AG10803 (cell line): ENCODE results near the gene OR2L3.
"Not testable (repeated sequence)": the region's sequence is repeated elsewhere in the genome, so short reads cannot be mapped to it uniquely, and the experiment has no call there.

Experiments
- DNase-seq: peaks from one replicate; pipeline ENCODE4 v3.0.0; 2010; ENCODE audit warnings: low read depth
- H3K4me3 ChIP-seq: 2 replicates; pipeline ENCODE4 v1.5.1; 2011; ENCODE audit warnings: mild to moderate bottlenecking, low read length, control low read depth
- TF ChIP-seq, protein P1 (sequence below): conservative IDR thresholded peaks from 2 replicates; pipeline ENCODE4 v1.5.1; 2011; ENCODE audit warnings: mild to moderate bottlenecking, low read length, control low read depth, inconsistent platforms

OR2L3 gene

DNA sequence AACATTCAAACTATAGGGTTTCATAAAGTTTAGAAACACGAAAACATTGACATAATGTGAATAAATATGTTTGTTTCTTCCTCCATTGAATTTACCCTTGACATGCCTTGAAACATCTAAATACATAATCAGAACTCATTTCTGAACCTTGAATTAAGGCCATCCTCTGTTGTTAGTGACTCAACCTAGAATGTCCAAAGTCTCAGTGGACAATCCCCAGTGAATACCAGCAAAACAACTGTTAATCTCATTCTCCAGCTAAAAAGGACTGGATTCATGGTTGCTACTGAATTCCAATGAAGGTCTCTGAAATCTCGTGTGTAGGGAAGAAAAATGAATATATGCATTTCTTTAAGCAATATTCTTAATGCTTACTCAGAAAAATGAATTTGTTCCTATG, 16.9 kb upstream of the OR2L3 start, which contains the start of gene OR2L2:
Gene OR2L2 (plus strand): TSS at position 301 of the 400 bp plus-strand sequence. CDS start 8,198 bp downstream, outside the sequence.
- TF ChIP-seq, protein P1, sequence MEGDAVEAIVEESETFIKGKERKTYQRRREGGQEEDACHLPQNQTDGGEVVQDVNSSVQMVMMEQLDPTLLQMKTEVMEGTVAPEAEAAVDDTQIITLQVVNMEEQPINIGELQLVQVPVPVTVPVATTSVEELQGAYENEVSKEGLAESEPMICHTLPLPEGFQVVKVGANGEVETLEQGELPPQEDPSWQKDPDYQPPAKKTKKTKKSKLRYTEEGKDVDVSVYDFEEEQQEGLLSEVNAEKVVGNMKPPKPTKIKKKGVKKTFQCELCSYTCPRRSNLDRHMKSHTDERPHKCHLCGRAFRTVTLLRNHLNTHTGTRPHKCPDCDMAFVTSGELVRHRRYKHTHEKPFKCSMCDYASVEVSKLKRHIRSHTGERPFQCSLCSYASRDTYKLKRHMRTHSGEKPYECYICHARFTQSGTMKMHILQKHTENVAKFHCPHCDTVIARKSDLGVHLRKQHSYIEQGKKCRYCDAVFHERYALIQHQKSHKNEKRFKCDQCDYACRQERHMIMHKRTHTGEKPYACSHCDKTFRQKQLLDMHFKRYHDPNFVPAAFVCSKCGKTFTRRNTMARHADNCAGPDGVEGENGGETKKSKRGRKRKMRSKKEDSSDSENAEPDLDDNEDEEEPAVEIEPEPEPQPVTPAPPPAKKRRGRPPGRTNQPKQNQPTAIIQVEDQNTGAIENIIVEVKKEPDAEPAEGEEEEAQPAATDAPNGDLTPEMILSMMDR = no peak
- DNase-seq = no peak
- no peak within 1 kb of the TSS for H3K4me3 ChIP-seq

DNA sequence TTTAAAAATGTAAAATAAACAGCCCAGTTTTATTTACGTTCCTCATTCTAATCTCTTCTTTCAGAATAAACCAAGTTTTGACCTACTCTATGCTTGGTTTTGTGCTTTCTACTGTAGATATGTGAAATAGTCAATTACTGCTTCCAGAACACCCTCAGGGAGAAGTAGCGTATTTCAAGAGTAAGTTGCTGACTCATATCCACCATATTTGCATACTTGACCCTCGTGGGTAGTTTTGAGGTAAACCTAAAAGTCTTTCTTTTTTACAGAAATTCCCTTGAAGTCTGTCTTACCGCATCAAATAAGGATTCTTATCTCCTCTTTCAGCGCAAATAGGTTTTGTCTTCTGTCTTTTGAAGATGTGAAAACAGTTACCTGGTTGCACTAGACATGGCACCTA, 1.4 kb upstream of the OR2L3 start:
- no peak overlapping the region for H3K4me3 ChIP-seq
- TF ChIP-seq, protein P1 = no peak
- DNase-seq = no peak

DNA sequence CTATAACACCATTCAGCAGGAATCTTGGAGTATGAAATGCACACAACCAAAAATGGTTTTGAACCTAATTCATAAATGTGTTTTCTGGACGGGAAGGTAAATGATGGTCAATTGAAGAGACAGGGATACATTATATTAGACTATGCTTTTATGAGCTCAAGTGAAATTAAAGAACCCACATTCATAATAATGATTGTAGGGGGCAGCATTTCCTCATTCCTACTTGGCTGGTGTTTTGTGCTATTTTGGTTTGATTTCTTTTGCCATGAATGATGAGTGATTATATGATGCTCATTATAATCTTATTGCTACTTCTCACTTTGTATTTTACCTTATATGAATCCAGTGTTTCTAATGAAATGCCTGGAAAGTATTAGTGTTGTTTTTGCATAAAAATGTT, 372 bp downstream of the OR2L3 start:
- H3K4me3 ChIP-seq = no peak overlapping the region
- TF ChIP-seq, protein P1 = no peak
- DNase-seq = no peak

DNA sequence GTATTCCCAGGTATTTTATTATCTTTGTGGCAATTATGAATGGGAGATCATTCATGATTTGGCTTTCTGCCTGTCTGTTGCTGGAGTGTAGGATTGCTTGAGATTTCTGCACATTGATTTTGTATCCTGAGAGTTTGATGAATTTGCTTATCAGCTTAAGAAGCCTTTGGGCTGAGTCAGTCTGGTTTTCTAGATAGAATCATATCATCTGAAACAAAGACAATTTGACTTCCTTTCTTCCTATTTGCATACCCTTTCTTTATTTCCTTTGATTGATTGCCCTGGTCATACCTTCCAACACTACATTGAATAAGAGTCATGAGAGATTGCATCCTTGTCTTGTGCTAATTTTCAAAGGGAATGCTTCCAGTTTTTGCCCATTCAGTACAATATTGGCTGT, 8.0 kb downstream of the OR2L3 start:
- TF ChIP-seq, protein P1 = no peak
- no peak for DNase-seq

DNA sequence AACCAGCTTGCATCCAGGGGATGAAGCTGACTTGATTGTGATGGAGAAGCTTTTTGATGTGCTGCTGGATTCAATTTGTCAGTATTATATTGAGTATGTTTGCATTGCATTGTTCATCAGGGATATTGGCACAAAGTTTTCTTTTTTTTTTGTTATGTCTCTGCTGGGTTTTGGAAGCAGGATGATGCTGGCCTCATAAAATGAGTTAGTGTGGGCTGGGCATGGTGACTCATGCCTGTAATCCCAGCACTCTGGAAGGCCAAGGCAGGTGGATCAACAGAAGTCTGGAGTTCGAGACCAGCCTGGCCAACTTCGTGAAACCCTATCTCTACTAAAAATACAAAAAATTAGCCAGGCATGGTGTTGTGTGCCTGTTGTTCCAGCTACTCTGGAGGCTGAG, 8.6 kb downstream of the OR2L3 start:
- DNase-seq = no peak
- H3K4me3 ChIP-seq = no peak overlapping the region
- TF ChIP-seq, protein P1 = no peak

More for the DNA sequence above, 8.0 kb downstream of the OR2L3 start:
- H3K4me3 ChIP-seq = no peak overlapping the region

DNA sequence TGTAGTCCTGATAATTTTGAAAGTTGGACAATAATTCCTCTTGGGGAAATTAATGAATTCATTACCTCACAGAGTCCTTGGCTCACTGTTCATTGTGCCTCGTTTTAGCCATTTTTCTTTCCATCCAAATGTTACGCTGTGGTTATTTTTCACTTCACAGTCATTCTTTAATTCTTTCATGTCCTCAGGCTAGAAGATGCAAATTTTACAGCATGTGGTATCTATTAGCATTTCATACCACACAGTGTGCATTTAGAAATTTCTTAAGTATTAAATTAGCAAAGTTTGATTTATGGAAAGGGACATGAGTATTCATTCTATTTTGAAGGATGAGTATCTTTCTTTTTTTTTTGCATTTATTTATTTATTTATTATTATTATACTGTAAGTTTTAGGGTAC, 18.4 kb downstream of the OR2L3 start:
- no peak overlapping the region for H3K4me3 ChIP-seq
- TF ChIP-seq, protein P1 = no peak
- no peak for DNase-seq

DNA sequence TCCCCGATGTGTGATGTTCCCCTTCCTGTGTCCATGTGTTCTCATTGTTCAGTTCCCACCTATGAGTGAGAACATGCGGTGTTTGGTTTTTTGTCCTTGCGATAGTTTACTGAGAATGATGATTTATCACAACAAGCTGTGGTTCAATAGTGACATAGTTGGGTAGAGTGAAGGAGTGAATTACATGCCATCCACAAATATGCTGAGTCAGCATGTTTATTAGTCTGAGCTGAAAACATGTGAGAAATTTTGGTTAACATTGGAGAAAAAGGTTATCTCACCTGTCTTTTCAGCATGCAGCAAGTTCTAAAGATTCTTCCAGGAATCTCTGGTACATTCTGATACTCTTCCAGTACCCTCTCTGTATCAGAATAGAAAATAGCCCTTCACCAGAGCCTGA, 19.0 kb downstream of the OR2L3 start:
- H3K4me3 ChIP-seq = no peak overlapping the region
- TF ChIP-seq, protein P1 = no peak
- no peak for DNase-seq

DNA sequence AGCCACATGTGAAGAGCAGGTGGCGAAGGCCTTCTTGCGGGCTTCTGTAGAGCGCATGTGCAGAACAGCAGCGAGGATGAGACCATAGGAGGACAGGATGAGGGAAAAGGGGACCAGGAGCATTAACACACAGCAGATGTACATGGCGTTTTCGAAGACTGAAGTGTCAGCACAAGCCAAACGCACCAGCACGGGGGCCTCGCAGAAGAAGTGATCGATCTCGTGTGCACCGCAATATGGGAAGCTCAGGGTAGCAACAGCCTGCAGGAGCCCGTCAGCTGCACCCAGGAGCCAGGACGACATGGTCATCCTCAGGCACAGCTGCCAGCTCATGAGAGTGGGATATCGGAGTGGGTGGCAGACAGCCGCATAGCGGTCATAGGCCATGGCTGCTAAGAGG, 37.2 kb downstream of the OR2L3 start:
- DNase-seq, H3K4me3 ChIP-seq: not testable (repeated sequence)
